ENCODE data around the gene FOXP1.

DNA sequence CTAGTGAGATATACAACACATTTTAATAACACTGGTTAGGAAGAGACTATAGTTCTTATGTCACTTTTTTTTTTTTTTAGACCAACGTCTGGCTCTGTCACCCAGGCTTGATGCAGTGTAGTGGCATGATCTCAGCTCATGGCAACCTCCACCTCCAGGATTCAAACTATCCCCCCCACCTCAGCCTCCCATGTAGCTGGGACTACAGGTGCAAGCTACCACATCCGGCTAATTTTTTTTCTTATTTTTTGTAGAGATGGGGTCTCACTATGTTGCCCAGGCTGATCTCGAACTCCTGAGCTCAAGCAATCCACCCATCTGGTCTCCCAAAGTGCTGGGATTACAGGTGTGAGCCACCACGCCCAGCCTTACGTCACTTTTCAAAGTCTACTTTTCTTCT, 100.8 kb downstream of the FOXP1 start:
- TF ChIP-seq, protein P1, sequence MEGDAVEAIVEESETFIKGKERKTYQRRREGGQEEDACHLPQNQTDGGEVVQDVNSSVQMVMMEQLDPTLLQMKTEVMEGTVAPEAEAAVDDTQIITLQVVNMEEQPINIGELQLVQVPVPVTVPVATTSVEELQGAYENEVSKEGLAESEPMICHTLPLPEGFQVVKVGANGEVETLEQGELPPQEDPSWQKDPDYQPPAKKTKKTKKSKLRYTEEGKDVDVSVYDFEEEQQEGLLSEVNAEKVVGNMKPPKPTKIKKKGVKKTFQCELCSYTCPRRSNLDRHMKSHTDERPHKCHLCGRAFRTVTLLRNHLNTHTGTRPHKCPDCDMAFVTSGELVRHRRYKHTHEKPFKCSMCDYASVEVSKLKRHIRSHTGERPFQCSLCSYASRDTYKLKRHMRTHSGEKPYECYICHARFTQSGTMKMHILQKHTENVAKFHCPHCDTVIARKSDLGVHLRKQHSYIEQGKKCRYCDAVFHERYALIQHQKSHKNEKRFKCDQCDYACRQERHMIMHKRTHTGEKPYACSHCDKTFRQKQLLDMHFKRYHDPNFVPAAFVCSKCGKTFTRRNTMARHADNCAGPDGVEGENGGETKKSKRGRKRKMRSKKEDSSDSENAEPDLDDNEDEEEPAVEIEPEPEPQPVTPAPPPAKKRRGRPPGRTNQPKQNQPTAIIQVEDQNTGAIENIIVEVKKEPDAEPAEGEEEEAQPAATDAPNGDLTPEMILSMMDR (optimal IDR thresholded peaks at IDR 0.05 in 1 of 3, IDR thresholded peaks at IDR 0.05 in 1 of 3, conservative IDR thresholded peaks at IDR 0.05 in 1 of 3; ENCODE audit: extremely low read depth in 1 of 3, insufficient read depth in 2 of 3, low read length in 3 of 3) = no peak
- no peak for TF ChIP-seq EZH2 (IDR thresholded peaks at IDR 0.05; ENCODE audit: low read length)

Measured in keratinocyte (primary cell).